Hindlimb muscle (tissue), 1 donor: Measurements from ENCODE around the gene ITGA2B. TPM values are rescaled to one million over a fixed set of nuclear protein-coding genes. Genes with fewer than 3 reads are reported as not detected.
"Not testable (repeated sequence)": the region's sequence is repeated elsewhere in the genome, so short reads cannot be mapped to it uniquely, and the experiment has no call there.

Source experiments
- DNase-seq: peaks from one replicate; pipeline ENCODE4 v3.0.0-alpha.2; 2013
- polyA plus RNA-seq: library from polyadenylated mRNA; unstranded; fragments of 120-200 nt; gene quantifications from one replicate; pipeline ENCODE4 v1.2.1, GENCODE V29; 2013; ENCODE audit not compliant: insufficient read length

ITGA2B gene
- polyA plus RNA-seq, 1 donor, result 3.8 TPM

- not testable (repeated sequence) for DNase-seq
Observed at GRCh38 chr17:44368391-44369243, 20.8 kb downstream of the ITGA2B start.

- no peak for DNase-seq
Observed at GRCh38 chr17:44367231-44367979, 22.0 kb downstream of the ITGA2B start.

GRCh38 chr17:44365051-44365450 is 24.4 kb downstream of the ITGA2B start:
- DNase-seq, result not testable (repeated sequence)

GRCh38 chr17:44363613-44364159 is 25.8 kb downstream of the ITGA2B start, which contains the start of gene FAM171A2:
Gene FAM171A2, minus strand, starts transcription at chr17:44363853. Its CDS starts 139 bp downstream, at chr17:44363714.
- peak; percentile 79 for DNase-seq

- no peak for DNase-seq
Observed at GRCh38 chr17:44362949-44363612, 26.4 kb downstream of the ITGA2B start.

- no peak for DNase-seq
Observed at GRCh38 chr17:44362459-44362948, 26.9 kb downstream of the ITGA2B start.

GRCh38 chr17:44361292-44362260 is 27.9 kb downstream of the ITGA2B start:
- no peak for DNase-seq

GRCh38 chr17:44360826-44361225 is 28.6 kb downstream of the ITGA2B start:
- DNase-seq, result no peak

GRCh38 chr17:44360144-44360533 is 29.3 kb downstream of the ITGA2B start:
- no peak for DNase-seq

GRCh38 chr17:44359458-44360143 is 29.8 kb downstream of the ITGA2B start:
- DNase-seq, result no peak

GRCh38 chr17:44359006-44359405 is 30.4 kb downstream of the ITGA2B start:
- no peak for DNase-seq

GRCh38 chr17:44358066-44358465 is 31.4 kb downstream of the ITGA2B start:
- no peak for DNase-seq

- DNase-seq, result no peak
Observed at GRCh38 chr17:44356241-44356640, 33.2 kb downstream of the ITGA2B start.

GRCh38 chr17:44355642-44356099 is 33.8 kb downstream of the ITGA2B start:
- no peak for DNase-seq

GRCh38 chr17:44354582-44355561 is 34.6 kb downstream of the ITGA2B start:
- peak; percentile 74 for DNase-seq

GRCh38 chr17:44353672-44354331 is 35.6 kb downstream of the ITGA2B start:
- DNase-seq, result peak; percentile 55

GRCh38 chr17:44352828-44353671 is 36.4 kb downstream of the ITGA2B start:
- no peak for DNase-seq
